Stimulated activated CD4-positive, alpha-beta T cell treated with anti-CD3 and anti-CD28 coated beads, TNF-alpha, amount 100 ng/mL, for 24 hours (primary cell): ENCODE measurements around the gene FGF6.

Experiments used
- DNase-seq, 3 experiments: peaks; one replicate each; pipeline ENCODE4 v3.0.0-alpha.2; 2020; ENCODE audit warnings: low read depth in 3 of 3

FGF6 gene, protein sequence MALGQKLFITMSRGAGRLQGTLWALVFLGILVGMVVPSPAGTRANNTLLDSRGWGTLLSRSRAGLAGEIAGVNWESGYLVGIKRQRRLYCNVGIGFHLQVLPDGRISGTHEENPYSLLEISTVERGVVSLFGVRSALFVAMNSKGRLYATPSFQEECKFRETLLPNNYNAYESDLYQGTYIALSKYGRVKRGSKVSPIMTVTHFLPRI

DNA sequence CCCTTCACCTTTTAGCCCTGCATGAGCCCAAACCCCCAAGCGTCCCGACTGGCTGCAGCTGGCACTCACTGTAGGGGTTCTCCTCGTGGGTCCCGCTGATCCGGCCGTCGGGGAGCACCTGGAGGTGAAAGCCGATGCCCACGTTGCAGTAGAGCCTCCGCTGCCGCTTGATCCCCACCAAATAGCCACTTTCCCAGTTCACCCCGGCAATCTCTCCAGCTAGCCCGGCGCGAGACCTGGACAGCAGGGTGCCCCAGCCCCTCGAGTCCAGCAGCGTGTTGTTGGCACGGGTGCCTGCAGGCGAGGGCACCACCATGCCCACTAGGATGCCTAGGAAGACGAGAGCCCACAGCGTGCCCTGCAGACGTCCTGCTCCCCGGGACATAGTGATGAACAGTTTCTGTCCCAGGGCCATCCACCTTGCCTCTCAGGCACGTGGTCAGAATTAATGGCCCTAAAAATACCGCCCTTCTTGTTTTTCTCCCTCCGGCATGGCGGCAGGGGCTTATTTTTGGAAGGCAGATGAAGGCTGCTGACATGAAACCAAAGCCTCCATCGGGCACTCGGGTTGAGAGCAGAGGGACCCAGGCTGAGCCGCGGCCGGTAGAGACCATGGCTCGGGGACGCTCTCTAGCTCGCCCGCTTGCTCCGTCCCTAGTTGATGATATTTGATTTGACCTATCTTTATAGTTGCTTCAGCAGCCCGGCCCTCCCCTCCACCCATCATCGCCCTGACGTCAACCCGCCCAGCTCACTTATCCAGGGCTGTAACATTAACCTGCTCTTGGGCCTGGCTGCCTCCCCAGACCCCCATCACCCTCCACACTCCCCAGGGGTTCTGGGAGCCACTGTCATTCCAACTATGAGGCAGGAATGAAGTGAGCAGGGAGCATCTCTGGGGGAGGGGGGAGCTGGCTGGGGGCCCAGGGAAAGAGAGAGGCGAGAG is at the start of gene FGF6:
Gene FGF6 (minus strand): TSS at position 660 of the 946 bp plus-strand sequence. CDS start 245 bp downstream, at position 415.
- no peak for DNase-seq

DNA sequence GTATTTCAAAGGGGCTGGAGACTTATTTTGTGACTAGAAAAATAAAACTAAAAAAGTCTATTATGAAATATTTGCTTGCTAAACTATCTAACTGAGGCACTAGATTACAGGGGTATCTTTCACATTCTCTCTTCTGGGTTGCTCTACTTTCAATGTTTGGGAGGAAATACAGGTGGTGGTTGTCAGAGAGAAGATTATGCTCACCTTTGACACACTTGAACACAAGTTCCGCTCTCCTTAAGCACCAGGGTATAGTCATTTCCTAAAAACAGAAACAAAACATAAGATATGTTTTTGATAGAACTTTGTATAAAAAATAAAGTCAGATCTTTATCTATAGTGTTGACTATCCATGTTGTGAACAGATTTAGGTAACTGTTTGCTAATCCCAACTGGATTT is 45.4 kb upstream of the FGF6 start:
- DNase-seq, result no peak

DNA sequence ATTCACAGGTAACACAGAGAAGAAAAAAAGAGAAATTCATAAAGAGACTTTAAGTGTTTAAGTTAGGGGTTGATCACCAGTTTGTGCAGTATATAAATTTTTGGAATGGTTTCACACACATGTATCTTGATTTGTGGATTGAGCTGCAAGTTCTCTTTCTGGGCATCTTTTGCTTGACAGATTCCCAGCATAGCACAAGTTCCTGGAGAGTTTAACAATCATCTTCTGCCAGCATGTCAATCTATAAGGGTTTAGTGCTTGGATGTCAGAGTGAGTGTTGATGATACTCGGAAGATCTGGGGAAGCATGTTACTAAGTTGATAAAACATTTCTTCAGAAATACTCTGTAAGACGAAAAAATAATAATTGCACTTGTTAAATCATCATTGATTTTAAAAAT is 43.9 kb upstream of the FGF6 start:
- DNase-seq, result no peak

DNA sequence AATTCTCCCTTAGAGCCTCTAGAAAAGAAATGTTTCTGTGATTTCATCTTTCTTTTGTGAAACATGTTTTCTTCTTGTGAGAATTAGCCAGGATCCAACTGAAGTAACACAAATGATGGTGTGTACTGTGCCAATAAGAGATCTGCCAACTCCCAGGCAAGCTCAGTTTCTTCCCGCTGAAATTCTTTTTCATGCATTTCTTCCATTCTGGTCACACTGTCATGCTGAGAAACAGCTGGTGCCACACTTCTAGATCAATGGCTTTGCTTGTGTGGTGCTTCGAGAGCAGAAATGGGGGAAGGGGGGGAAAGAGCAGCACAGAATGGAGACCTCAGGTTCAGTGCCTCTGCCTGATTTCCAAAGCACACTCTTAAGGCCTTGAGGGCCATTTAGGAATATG is 41.4 kb upstream of the FGF6 start:
- DNase-seq, result no peak

DNA sequence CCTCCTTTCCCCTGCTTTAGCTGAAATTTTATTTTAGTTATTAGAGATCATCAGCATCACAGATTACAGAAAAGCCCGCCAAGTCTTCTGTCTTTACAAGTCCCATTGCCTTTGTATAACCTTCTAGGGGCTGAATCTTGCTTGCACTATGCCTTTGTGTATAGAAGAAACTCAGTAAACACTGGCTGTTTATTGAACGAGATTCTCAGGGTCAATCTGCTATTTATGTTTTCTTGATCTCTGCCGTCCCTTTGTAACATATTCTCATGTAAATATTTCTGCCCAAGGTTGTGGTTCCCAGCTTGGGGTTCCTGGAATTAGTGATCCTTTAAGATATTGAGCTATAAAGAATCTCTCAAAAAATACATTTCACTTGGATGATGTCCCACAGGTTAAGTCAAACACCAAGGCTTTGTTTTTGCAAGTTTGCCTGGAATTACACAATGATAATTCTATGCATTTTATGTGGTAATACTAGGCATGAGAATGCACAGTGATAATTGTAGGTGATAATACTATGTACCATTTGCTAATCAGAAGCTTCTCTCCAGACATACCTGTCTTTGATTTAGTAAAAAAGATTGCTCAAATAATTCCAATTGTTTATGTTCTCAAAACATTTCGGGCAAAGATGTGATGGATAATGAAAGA is 40.6 kb upstream of the FGF6 start:
- DNase-seq, result no peak

DNA sequence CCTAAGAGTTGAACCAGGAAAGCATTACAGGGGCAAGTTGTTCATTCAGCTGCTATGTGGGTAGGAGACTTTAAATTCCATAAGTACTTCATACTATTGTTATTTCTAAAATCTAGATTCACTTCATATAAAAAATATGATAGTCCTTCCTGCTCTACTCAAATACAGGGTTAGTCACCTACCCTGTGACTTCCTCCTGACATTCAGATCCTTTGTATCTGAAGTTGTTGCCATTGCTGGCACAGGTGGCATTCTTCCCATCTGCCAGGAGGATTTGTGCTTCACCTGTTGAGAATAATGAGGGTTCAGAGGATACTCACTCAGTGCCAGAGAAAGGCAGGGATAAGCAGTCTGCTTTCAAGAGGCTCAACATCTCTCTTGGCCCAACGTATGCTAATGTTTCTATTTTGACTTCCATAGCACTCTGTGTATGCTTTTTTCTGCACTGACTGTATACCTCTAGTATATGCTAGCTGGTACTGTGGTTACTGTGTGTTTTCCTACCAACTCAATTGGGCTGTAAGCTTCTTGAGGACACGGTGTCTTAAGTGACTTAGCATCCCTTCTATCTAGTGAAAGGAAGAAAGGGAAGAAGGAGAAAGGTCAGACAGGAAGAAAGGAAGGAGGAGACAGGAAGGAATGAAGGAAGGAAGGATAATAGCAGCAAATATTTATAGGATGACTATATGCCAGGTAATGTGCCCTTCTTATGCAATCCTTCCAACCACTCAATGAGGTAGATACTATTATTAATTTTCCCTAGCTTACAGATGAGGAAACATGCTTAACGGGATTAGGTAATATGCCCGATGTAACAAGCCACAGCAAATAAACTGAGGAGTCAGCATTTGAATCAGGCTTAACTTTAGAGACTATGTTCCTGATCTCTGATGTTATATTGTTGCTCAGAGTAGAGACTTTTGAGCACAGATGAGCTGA is 38.5 kb upstream of the FGF6 start:
- DNase-seq, result no peak

DNA sequence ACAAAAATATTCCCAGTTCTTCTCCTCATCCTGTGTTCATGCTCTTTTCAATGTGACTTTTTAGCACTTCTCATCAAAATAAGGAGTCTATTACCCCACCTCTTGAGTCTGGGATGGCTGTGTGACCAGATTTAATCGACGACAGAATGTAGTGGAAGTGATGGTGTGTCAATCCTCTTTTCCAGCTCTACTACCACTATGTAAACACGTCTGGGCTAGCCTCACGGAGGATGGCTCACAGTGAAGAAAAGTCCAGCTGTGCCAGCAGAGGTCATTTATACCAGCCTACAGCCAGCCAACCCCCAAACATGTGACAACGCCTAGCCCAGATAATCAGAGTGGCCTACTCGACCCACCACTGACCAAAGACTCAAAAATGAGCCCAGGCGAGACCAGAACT is 37.3 kb upstream of the FGF6 start:
- no peak for DNase-seq

DNA sequence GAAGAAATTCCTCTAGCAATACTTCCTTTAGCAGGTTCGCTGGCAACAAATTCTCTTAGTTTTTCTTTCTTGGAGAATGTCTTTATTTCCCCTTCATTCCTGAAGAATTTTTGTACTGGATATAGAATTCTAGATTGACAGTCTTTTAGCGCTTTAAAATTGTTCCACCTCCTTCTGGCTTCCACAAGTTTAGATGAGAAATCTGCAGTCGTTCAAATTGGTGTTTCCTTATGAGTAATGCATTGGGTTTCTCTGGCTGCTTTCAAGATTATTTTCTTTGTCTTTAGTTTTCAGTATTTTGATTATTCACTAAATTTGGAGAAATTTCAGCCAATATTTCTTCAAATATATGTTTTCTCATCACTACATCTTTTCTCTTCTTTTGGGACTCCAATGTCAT is 33.3 kb upstream of the FGF6 start:
- DNase-seq, result no peak

DNA sequence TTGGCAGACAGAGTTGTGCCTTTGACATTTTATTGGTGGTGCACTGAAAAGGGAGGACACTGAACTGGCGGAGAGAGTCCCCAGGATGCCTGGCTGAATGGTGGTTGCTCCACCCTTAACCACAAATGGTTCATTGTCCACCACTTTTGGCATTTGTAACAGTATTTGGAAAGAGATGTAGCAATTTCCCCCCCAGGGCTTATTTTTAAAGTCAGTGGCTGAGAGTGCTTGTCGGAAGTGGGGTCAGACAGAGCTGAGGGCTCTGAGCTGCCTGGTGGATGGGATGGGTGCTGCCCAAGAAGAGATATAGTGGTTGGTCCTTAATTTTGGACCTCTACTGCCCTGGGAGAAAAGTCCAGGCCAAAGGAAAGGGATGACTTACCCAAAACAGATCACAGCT is 31.5 kb upstream of the FGF6 start:
- no peak for DNase-seq

DNA sequence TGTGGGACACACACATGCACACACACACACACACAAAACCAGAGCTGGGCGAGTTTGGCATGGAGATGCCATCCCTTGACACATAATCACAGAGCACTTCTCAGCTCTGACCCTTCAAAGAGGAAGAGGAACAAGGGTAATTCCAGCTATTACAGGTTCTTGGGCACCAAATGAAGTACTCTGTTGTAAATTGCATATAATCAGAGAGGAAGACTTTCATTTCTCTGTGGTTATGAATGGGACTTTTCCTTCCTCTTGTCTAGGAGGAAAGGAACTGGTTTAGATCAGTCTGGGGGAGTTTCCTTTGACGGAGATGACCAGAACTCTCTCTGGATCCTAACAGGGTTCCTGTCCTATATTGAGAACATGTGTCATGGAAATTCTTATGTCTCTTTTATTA is 26.4 kb upstream of the FGF6 start:
- DNase-seq, result no peak

DNA sequence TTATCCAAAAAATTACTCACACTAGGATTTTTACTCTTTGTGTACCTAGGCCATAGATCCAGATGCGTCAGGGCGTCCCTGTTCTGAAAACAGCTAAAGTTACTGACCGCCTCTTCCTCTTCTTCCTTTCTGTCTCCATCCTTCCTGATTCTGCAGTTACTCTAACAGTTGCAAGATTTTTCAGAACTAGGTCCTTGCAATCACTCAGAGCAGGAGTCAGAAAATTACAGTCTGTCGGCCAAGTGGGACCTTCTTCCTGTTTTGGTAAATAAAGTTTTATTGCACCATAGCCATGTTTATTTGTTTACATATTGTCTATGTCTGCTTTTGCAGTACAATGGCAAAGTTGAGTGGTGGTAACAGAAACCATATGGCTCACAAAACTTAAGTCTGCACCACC is 25.6 kb upstream of the FGF6 start:
- no peak for DNase-seq

DNA sequence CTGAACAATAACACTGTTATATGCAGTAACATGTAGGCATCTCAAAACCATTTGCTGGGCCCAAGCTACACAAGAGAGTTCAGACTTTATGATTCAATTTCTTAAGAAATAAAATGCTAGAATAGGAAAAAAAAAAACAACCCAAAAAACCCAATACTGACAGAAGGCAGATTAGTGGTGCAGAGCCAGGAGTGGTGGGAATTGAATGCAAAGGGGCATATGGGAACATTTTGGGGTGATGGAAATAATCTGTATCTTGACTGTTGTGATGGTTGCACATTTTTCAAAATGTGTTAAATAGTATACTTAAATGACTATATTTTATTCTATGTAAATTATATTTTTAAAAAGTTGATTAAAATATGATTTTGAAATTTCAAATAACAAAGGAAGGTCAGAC is 23.4 kb upstream of the FGF6 start:
- no peak for DNase-seq

DNA sequence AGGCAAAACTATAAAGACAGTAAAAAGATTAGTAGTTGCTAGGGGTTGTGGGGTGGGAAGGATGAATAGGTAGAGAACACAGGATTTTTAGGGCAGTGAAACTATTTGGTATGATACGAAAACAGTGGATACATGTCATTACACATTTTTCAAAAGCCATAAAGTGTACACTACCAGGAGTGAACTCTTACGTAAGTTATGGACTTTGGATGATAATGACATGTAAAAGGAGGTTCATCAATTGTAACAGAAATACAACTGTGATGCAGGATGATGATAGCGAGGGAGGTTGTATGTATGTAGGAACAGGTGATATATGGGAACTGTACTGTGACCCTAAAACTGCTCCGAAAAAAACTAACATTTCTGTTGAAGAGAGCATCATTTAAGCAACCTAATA is 15.1 kb upstream of the FGF6 start:
- no peak for DNase-seq

DNA sequence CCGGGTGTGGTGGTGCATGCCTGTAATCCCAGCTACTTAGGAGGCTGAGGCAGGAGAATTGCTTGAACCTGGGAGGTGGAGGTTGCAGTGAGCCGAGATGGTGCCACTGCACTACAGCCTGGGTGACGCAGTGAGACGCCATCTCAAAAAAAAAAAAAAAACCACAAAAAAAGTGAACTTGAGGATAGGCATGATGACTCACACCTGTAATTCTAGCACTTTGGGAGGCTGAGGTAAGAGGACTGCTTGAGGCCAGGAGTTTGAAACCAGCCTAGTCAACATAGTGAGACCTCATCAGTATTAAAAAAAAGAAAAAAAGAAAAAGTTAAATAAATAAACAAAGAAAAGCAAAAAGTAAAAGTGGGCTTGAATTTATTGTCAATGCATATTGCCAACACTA is 10.2 kb upstream of the FGF6 start:
- DNase-seq, result peak in 1 of 3 experiments; percentile 0

DNA sequence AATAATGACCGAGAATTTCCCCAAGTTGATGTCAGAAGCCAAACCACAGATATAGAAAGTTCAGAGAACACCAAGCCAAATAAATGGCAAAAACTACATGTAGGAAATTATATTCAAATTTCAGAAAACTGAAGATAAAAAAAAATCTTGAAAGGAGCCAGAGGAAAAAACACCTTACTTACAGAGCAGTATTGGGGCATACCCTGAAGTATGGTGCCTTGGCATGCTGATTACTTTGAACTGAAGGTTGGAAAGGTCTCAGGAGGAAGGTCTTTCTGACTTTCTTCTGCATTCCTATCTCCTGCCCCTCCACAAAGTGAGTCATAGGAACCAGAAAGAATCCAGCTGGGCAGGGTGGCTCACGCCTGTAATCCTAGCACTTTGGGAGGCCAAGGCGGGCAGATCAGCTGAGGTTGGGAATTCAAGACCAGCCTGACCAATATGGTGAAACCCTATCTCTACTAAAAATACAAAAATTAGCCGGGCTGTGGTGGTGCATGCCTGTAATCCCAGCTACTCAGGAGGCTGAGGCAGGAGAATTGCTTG is 8.8 kb upstream of the FGF6 start:
- no peak for DNase-seq

DNA sequence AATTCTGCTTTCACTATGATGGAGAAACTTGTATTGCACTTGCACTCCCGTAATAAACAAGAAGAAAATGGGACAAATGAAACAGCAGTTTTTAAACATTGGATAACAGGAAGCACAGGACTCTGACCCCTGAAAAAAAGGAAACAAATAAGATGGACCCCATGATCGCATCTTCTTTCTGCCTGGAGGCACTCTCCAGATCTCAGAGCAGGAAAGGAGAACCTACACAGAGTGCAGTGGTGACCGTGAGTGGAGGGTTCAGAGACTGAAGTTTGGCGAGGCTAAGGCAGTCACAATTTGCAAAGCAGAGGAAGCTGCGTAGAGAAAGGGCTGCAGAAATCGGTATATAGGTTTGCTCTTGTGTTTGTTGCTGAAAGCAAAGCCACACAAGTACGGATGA is 6.1 kb upstream of the FGF6 start:
- no peak for DNase-seq

DNA sequence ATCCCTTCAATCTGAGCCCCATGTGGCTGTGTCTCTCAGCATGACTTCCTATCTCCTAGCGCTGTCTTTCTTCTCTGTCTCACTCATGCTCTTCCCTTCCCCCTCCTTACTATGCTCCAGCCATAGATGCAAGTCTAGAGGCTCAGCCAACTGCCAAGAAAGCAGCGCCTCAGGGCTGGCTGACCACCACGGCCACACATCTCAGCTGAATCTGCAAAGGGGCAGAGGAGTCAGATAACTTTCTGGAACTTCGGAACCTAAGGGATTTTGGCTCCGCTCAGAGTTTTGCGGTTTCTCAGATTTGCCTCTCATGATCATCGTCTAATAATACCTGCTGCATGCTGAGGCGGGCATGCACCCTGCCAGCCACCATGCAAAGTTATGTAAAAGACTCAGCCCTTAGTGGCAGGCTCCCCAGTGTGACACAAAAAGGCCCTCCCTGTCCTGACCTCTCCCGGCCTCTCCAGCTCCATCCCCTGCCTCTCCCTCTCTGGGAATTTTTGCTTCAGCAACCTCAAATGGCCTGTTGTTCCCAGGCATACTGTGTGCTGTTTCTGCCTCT is 5.0 kb upstream of the FGF6 start:
- DNase-seq, result no peak

DNA sequence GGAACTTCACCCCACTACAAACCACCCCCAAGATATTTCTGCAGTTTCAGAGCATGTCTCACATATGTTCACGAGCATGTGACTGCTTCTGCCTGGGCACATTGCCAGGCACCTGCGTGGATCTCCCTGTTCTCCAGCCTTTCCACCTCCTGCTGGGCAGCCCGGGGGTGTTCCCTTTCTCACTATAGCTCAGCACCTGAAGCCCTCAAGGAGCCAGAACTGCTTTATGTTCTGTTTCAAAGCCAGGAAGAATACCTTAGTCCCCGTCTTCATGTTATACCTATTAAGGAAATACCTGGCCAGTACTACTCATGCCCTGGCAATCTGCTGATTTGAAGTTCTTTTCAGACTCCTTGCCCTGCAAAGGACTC is 4.2 kb upstream of the FGF6 start:
- DNase-seq, result no peak

DNA sequence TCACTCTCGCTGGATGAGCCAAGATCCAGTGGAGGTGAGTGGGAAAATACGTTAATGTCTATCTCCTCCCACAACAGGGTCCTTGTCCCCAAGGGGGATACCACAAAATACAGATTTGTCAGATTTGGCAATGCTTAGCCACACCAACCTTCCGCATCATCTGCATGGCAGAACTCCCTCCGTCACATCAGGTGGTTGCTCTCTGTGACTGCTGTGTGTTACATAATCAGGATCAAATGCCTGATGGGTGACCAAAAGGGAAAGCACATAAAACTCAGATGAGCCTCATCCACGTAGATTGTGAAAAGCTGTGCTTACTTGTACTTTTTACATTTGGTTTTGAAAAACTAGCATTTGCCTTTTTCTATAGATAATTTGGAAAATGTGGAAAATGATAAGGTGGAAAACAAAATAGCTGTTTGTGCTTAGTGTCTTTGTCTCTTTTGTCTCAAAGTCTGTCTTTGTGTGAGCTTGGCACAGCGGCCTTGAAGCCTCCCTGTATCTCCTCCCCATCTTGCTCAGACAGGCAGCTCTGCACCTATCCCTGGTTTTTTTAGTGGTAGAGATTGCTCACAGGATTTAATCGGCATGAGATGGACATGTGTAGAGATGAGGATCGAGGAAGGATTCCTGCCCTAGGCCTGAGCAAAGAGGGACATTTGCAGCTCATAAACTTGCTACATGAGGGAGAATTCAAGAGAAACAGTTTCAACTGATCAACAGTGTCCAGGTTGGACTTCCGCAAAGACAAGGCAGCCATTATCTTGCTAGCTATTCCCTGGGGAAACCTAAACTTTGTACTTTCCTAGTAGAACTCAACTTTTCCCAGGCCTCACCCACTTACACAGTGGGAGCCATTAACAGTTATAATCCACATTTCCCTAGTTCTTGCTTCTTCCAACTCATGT is 3.6 kb upstream of the FGF6 start:
- DNase-seq, result no peak

DNA sequence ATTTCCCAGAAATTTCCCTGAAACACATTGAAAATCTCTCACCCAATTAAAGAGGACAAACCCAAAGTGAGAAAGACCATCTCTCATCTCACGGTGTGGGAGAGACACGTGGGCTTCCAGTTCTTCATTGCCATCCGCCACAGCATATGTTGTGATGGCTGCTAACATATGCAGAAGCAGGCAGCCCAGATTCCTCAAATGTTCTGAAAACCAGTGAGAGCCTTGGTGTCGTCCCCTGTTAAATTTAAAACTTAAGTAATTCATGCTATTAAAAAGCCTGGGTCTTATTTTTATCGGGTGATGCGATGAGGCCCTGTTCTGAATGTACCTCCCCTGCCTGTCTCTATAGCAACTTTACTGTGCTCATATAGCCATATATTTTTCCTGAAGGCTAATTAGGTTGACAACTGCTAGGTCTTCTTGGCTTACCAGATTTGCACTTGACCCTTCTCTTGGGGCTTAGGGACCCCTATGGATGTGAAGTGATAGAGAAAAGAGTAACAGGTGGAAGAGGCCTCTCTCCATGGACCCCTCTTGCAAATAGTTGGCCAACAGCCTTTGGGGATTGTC is 2.8 kb upstream of the FGF6 start:
- no peak for DNase-seq
